ENCODE data around the gene CAB39. TPM values are rescaled to one million over a fixed set of nuclear protein-coding genes. Genes with fewer than 3 reads are reported as not detected.

CAB39 gene
- total RNA-seq, 1 experiment from 2014 or later: 40.4 TPM

GRCh38 chr2:230787101-230787500 is 74.5 kb downstream of the CAB39 start:
- H3K4me1 ChIP-seq: no peaks in the 10 kb centered on the region
- Mint-ChIP-seq H3K9me3 (ENCODE audit: unreplicated experiment) (peaks cover 27% of the 10 kb centered on the region), H3K27me3 (ENCODE audit: insufficient read depth, unreplicated experiment) (no peaks in the 10 kb centered on the region), H3K36me3 (ENCODE audit: insufficient read depth, unreplicated experiment) (peaks cover 33% of the 10 kb centered on the region), H3K4me3 (ENCODE audit: unreplicated experiment) (no peak overlapping the region), H3K4me1 (ENCODE audit: low read depth, unreplicated experiment) (peaks cover 7% of the 10 kb centered on the region), H3K27ac (ENCODE audit: unreplicated experiment) (no peak overlapping the region)
- no peaks in the 10 kb centered on the region for H3K27me3 ChIP-seq (replicated peaks; ENCODE audit: control insufficient read depth, insufficient read depth, low read length)
- no peaks in the 10 kb centered on the region for H3K36me3 ChIP-seq (ENCODE audit: control insufficient read depth, insufficient read depth, low read length)
- peaks cover 9% of the 10 kb centered on the region for H3K9me3 ChIP-seq
- ChIA-PET CTCF (no interaction called here), POLR2A (no interaction called here)
- no peak for DNase-seq
- H3K4me3 ChIP-seq (ENCODE audit: low read depth, low read length): no peak overlapping the region
- no peak for TF ChIP-seq CTCF (IDR thresholded peaks at IDR 0.05; ENCODE audit: insufficient read depth in 1 of 2, low read depth in 1 of 2, low read length in 1 of 2, severe bottlenecking in 1 of 2, unreplicated experiment in 1 of 2)
- intact Hi-C loops (cut with micrococcal nuclease; ENCODE audit: unreplicated experiment): no loop called here
- no TSS peak for BruUV-seq (replicated peaks)

GRCh38 chr2:230788554-230789175 is 76.0 kb downstream of the CAB39 start:
- Histone ChIP-seq H3K27me3 (replicated peaks; ENCODE audit: control insufficient read depth, insufficient read depth, low read length) (no peaks in the 10 kb centered on the region), H3K4me1 (no peaks in the 10 kb centered on the region), H3K9me3 (peaks cover 9% of the 10 kb centered on the region), H3K36me3 (ENCODE audit: control insufficient read depth, insufficient read depth, low read length) (no peaks in the 10 kb centered on the region), H3K4me3 (ENCODE audit: low read depth, low read length) (no peak overlapping the region)
- Mint-ChIP-seq H3K4me3 (ENCODE audit: unreplicated experiment) (no peak overlapping the region), H3K4me1 (ENCODE audit: low read depth, unreplicated experiment) (peaks cover 7% of the 10 kb centered on the region), H3K27ac (ENCODE audit: unreplicated experiment) (no peak overlapping the region), H3K27me3 (ENCODE audit: insufficient read depth, unreplicated experiment) (no peaks in the 10 kb centered on the region), H3K36me3 (ENCODE audit: insufficient read depth, unreplicated experiment) (peaks cover 35% of the 10 kb centered on the region), H3K9me3 (ENCODE audit: unreplicated experiment) (peaks cover 24% of the 10 kb centered on the region)
- no peak for DNase-seq
- no TSS peak for BruUV-seq (replicated peaks)
- ChIA-PET POLR2A (no interaction called here), CTCF (no interaction called here)
- intact Hi-C loops (cut with micrococcal nuclease; ENCODE audit: unreplicated experiment): no loop called here
- no peak for TF ChIP-seq CTCF (IDR thresholded peaks at IDR 0.05; ENCODE audit: insufficient read depth in 1 of 2, low read depth in 1 of 2, low read length in 1 of 2, severe bottlenecking in 1 of 2, unreplicated experiment in 1 of 2)

GRCh38 chr2:230790981-230791380 is 78.3 kb downstream of the CAB39 start:
- no peaks in the 10 kb centered on the region for H3K36me3 ChIP-seq (ENCODE audit: control insufficient read depth, insufficient read depth, low read length)
- no peak for DNase-seq
- ChIA-PET POLR2A (no interaction called here), CTCF (interaction anchor here (0.8 kb wide), 1 partner anchor 22 kb away, joined by 3 read pairs; no protein-coding TSS in a partner anchor)
- H3K27me3 ChIP-seq (replicated peaks; ENCODE audit: control insufficient read depth, insufficient read depth, low read length): no peaks in the 10 kb centered on the region
- no TSS peak for BruUV-seq (replicated peaks)
- peaks cover 9% of the 10 kb centered on the region for H3K9me3 ChIP-seq
- Mint-ChIP-seq H3K27ac (ENCODE audit: unreplicated experiment) (no peak overlapping the region), H3K4me3 (ENCODE audit: unreplicated experiment) (no peak overlapping the region), H3K4me1 (ENCODE audit: low read depth, unreplicated experiment) (no peaks in the 10 kb centered on the region), H3K36me3 (ENCODE audit: insufficient read depth, unreplicated experiment) (peaks cover 33% of the 10 kb centered on the region), H3K27me3 (ENCODE audit: insufficient read depth, unreplicated experiment) (no peaks in the 10 kb centered on the region), H3K9me3 (ENCODE audit: unreplicated experiment) (peaks cover 10% of the 10 kb centered on the region)
- intact Hi-C loops (cut with micrococcal nuclease; ENCODE audit: unreplicated experiment): no loop called here
- TF ChIP-seq CTCF (IDR thresholded peaks at IDR 0.05; ENCODE audit: insufficient read depth in 1 of 2, low read depth in 1 of 2, low read length in 1 of 2, severe bottlenecking in 1 of 2, unreplicated experiment in 1 of 2): no peak
- H3K4me1 ChIP-seq: no peaks in the 10 kb centered on the region
- no peak overlapping the region for H3K4me3 ChIP-seq (ENCODE audit: low read depth, low read length)

All from Caco-2 (cell line).